Activated T-cell treated with anti-CD3 and anti-CD28 coated beads, Interleukin-2, amount 50 U/mL, for 4 hours (primary cell): ENCODE results near the gene NNAT. TPM values are rescaled to one million over a fixed set of nuclear protein-coding genes. Genes with fewer than 3 reads are reported as not detected.
"Not testable (repeated sequence)": the region's sequence is repeated elsewhere in the genome, so short reads cannot be mapped to it uniquely, and the experiment has no call there.

ENCODE experiments used
- ATAC-seq, 2 donors: fragments of 200-7000 bp; cut with Tn5 transposase; one replicate each; pipeline ENCODE4 v1.10.0; 2021
- DNase-seq: peaks from one replicate; pipeline ENCODE4 v3.0.0-alpha.2; 2020
- H3K27me3 Mint-ChIP-seq: one replicate; pipeline ENCODE4 v1.8.0; 2021; ENCODE audit warnings: low read depth, mixed read lengths
- H3K36me3 Mint-ChIP-seq: one replicate; pipeline ENCODE4 v1.8.0; 2022; ENCODE audit warnings: mixed read lengths; ENCODE audit not compliant: insufficient read depth
- H3K4me1 Mint-ChIP-seq: one replicate; pipeline ENCODE4 v1.8.0; 2021; ENCODE audit warnings: low read depth, mixed read lengths
- H3K4me3 Mint-ChIP-seq: one replicate; pipeline ENCODE4 v1.8.0; 2021; ENCODE audit warnings: mild to moderate bottlenecking, moderate library complexity, mixed read lengths
- H3K9me3 Mint-ChIP-seq: one replicate; pipeline ENCODE4 v1.8.0; 2021; ENCODE audit warnings: mixed read lengths
- total RNA-seq, 3 donors: library from RNA; stranded (reverse); gene quantifications; one replicate each; pipeline ENCODE4 v1.2.1, GENCODE V29; 2021

The NNAT gene
- total RNA-seq, 3 donors from 2014 or later, result 0.42 TPM; not detected in 2

- Mint-ChIP-seq H3K36me3 (no peaks in the 10 kb centered on the region), H3K4me3 (no peak overlapping the region)
These were observed 14.5 kb downstream of the NNAT start for GRCh38 chr20:37535443-37536132.

GRCh38 chr20:37537505-37537904 lies 16.5 kb downstream of the NNAT start:
- H3K4me1 Mint-ChIP-seq, result peaks cover 4% of the 10 kb centered on the region
- H3K4me3 Mint-ChIP-seq, result no peak overlapping the region
- DNase-seq, result no peak
- H3K36me3 Mint-ChIP-seq, result no peaks in the 10 kb centered on the region
- ATAC-seq, result no peak
- H3K27me3 Mint-ChIP-seq, result peaks cover 8% of the 10 kb centered on the region
- no peaks in the 10 kb centered on the region for H3K9me3 Mint-ChIP-seq

More at GRCh38 chr20:37535443-37536132, 14.5 kb downstream of the NNAT start:
- DNase-seq (no peak), ATAC-seq (no peak)
- Mint-ChIP-seq H3K9me3 (no peaks in the 10 kb centered on the region), H3K27me3 (peaks cover 8% of the 10 kb centered on the region), H3K4me1 (peaks cover 4% of the 10 kb centered on the region)

GRCh38 chr20:37538003-37538402 lies 17.0 kb downstream of the NNAT start:
- ATAC-seq (no peak), DNase-seq (no peak)
- H3K9me3 Mint-ChIP-seq, result no peaks in the 10 kb centered on the region
- no peak overlapping the region for H3K4me3 Mint-ChIP-seq
- H3K36me3 Mint-ChIP-seq, result no peaks in the 10 kb centered on the region
- H3K27me3 Mint-ChIP-seq, result peaks cover 8% of the 10 kb centered on the region
- H3K4me1 Mint-ChIP-seq, result peaks cover 4% of the 10 kb centered on the region

DNA sequence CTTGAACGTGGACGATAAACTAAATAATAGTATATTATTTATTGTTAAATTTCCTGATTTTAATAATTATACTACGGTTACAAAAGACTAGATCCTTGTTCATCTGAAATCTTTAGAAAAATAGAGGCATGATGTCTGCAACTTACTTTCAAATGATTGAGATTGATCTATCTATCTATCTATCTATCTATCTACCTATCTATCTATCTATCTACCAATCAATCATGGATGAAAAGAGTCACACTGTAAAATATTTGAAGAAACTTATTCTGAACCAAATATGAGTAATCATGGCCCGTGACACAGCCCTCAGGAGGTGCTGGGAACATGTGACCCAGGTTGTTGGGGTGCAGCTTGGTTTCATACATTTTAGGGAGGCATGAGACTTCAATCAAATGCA lies 18.4 kb downstream of the NNAT start:
- ATAC-seq (no peak), DNase-seq (no peak)
- H3K4me3 Mint-ChIP-seq, result no peak overlapping the region
- H3K9me3 Mint-ChIP-seq, result no peaks in the 10 kb centered on the region
- H3K27me3 Mint-ChIP-seq, result peaks cover 8% of the 10 kb centered on the region
- H3K4me1 Mint-ChIP-seq, result peaks cover 4% of the 10 kb centered on the region
- H3K36me3 Mint-ChIP-seq, result no peaks in the 10 kb centered on the region

DNA sequence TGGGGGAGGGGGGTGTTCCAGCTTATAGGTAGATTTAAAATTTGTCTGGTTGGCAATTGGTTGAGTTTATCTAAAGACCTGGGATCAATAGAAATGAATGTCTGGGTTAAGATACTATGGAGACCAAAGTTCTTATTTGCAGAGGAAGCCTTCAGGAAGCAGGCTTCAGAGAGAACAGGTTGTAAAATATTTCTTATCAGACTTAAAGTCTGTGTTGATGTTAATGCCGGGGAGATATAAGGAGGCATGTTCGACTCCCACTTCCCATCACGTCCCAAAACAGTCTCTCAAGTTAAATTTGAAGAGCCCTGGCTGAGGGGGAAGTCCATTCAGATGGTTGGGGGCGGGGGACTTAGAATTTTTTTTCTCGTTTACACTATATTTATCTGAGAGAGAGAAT lies 19.0 kb downstream of the NNAT start:
- DNase-seq, result no peak
- Mint-ChIP-seq H3K4me1 (no peaks in the 10 kb centered on the region), H3K9me3 (no peaks in the 10 kb centered on the region), H3K4me3 (no peak overlapping the region), H3K36me3 (no peaks in the 10 kb centered on the region), H3K27me3 (peaks cover 8% of the 10 kb centered on the region)
- ATAC-seq, result no peak

GRCh38 chr20:37540838-37541237 lies 19.8 kb downstream of the NNAT start:
- not testable (repeated sequence) for H3K36me3 Mint-ChIP-seq, ATAC-seq, H3K27me3 Mint-ChIP-seq, H3K9me3 Mint-ChIP-seq, H3K4me1 Mint-ChIP-seq, DNase-seq, H3K4me3 Mint-ChIP-seq

- Mint-ChIP-seq H3K36me3 (no peaks in the 10 kb centered on the region), H3K27me3 (peaks cover 8% of the 10 kb centered on the region), H3K4me1 (no peaks in the 10 kb centered on the region), H3K4me3 (no peak overlapping the region), H3K9me3 (no peaks in the 10 kb centered on the region)
- ATAC-seq, result no peak
- DNase-seq, result no peak
These were observed 20.3 kb downstream of the NNAT start for GRCh38 chr20:37541326-37541725.

DNA sequence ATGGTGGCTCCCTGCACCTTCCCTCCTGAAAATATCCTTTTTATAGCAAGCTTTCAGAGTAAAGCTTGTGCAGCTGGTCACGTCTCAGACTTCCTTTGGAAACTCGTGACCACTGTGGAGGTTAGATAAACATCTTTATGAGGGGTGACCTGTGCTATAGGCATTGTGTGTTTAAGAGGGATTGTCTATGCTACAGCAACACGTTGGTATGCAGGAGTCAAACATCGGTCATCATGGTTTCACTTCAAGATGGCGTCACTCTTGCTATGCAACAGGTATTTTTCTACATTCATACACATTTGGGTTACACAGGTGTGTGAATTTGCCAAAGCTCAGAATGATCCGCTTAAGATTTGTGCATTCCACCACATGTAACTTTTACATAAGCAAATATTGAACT lies 21.2 kb downstream of the NNAT start:
- Mint-ChIP-seq H3K4me3 (no peak overlapping the region), H3K9me3 (no peaks in the 10 kb centered on the region), H3K4me1 (no peaks in the 10 kb centered on the region), H3K27me3 (peaks cover 5% of the 10 kb centered on the region), H3K36me3 (no peaks in the 10 kb centered on the region)
- ATAC-seq (no peak), DNase-seq (no peak)

DNA sequence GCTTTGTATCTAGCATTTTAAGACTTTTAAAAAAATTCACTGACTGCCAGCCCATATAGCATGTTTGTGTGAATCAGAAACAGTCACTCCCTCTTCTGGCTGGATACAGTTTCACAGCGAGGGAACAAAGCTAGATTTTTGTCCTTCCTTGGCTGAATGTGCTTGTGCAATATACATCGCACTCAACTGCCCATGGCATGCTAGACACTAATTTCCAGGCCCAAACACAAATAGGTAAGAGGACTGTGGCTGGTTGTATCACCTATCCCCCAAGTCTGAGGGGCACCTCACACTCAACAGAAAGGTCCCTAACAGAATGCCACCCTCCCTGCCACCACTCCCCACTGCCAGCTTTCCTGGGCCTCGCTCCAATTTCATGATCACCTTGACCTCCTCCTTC lies 22.8 kb downstream of the NNAT start:
- no peaks in the 10 kb centered on the region for H3K4me1 Mint-ChIP-seq
- H3K9me3 Mint-ChIP-seq, result no peaks in the 10 kb centered on the region
- peaks cover 2% of the 10 kb centered on the region for H3K27me3 Mint-ChIP-seq
- no peaks in the 10 kb centered on the region for H3K36me3 Mint-ChIP-seq
- H3K4me3 Mint-ChIP-seq, result no peak overlapping the region
- DNase-seq, result no peak
- no peak for ATAC-seq

DNA sequence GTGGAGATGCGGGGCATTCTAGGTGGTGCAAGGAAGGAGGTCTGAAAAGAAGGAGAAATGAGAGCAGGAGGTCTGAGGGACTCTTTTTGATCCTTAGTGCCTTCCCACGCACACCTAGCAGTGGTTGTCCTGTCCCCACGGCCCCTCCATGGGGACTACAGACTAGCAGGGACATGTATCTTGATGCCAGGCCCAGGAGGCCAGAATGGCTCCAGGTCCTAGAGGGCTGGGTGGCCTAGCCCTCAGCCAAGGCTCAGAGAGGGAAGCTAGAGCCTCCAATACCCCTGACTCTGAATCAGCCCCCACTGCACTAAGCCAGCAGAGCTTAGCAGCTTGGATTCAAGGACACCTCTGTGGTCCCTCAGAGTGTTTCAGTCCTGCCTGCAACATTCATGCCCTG lies 23.3 kb downstream of the NNAT start:
- Mint-ChIP-seq H3K27me3 (peaks cover 2% of the 10 kb centered on the region), H3K4me1 (no peaks in the 10 kb centered on the region), H3K9me3 (no peaks in the 10 kb centered on the region), H3K36me3 (no peaks in the 10 kb centered on the region), H3K4me3 (no peak overlapping the region)
- no peak for ATAC-seq
- DNase-seq, result no peak

DNA sequence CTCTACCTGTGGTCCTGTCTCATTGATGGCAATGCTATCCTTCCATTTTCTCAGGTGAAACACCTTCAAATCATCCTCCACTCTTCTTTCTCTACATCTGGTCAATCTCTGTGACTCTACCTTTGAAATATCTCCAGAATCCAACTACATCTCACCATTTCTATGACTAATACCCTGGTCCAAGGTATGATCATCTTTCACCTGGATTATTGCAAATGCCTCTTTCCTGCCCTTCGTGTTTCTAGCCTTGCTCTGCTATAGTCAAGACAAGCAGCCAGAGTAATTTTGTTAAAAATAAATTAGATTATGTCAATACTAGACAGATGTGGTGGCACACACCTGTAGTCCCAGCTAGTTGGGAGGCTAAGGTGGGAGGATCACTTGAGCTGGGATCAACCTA lies 24.5 kb downstream of the NNAT start:
- Mint-ChIP-seq H3K4me1 (no peaks in the 10 kb centered on the region), H3K9me3 (no peaks in the 10 kb centered on the region)

DNA sequence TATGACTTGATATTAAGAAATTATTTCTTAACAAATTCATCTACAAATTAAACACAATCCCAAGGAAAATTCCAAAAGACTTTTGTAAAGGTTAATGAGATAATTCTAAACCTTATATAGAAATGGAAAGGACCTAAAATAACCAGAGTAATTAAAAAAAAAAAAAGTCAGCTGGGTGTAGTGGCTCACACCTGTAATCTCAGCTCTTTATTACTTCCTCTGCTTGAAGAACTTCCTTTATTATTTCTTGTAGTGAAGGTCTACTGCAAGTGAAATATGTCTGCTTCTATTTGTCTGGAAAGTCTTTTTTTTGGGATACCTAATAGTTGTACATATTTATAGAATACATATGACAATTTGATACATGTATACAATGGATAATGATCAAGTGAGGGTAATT lies 26.9 kb downstream of the NNAT start:
- peaks cover 8% of the 10 kb centered on the region for H3K4me1 Mint-ChIP-seq
- peaks cover 5% of the 10 kb centered on the region for H3K27me3 Mint-ChIP-seq
- H3K4me3 Mint-ChIP-seq, result no peak overlapping the region

More for the DNA sequence above, 24.5 kb downstream of the NNAT start:
- DNase-seq (no peak), ATAC-seq (no peak)
- no peaks in the 10 kb centered on the region for H3K36me3 Mint-ChIP-seq
- no peak overlapping the region for H3K4me3 Mint-ChIP-seq
- H3K27me3 Mint-ChIP-seq, result no peaks in the 10 kb centered on the region

DNA sequence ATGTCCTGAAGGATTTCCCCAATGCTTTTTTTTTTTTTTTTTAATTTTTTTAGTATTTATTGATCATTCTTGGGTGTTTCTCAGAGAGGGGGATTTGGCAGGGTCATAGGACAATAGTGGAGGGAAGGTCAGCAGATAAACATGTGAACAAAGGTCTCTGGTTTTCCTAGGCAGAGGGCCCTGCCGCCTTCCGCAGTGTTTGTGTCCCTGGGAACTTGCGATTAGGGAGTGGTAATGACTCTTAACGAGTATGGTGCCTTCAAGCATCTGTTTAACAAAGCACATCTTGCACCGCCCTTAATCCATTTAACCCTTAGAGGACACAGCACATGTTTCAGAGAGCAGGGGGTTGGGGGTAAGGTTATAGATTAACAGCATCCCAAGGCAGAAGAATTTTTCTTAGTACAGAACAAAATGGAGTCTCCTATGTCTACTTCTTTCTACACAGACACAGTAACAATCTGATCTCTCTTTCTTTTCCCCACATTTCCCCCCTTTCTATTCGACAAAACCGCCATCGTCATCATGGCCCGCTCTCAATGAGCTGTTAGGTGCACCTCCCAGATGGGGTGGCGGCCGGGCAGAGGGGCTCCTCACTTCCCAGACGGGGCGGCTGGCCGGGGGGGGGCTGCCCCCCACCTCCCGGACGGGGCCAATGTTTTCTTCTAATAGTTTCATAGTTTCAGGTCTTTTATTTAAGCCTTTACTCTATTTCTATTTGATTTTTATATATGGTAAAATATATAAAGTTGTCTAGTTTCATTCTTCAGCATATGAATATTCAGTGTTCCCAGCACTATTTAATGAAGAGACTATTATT lies 29.3 kb downstream of the NNAT start:
- H3K9me3 Mint-ChIP-seq, ATAC-seq, DNase-seq, H3K4me1 Mint-ChIP-seq, H3K36me3 Mint-ChIP-seq, H3K4me3 Mint-ChIP-seq: not testable (repeated sequence)
- peaks cover 11% of the 10 kb centered on the region for H3K27me3 Mint-ChIP-seq

More for the DNA sequence above, 26.9 kb downstream of the NNAT start:
- DNase-seq (no peak), ATAC-seq (no peak)
- H3K9me3 Mint-ChIP-seq, result no peaks in the 10 kb centered on the region
- H3K36me3 Mint-ChIP-seq, result no peaks in the 10 kb centered on the region

DNA sequence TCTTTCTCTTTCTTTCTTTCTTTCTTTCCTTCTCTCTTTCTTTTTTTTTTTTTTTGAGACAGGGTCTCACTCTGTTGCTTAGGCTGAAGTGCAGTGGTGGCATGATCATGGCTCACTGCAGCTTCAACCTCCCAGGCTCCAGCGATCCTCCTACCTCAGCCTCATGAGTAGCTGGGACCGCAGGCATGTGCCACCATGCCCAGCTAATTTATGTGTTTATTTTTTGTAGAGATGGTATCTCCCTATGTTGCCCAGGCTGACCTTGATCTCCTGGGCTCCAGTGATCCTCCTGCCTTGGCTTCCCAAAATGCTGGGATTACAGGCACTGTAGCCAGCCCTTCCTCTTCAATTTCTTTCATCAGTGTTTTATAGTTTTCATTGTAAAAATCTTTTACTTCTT lies 30.6 kb downstream of the NNAT start:
- H3K36me3 Mint-ChIP-seq, H3K4me1 Mint-ChIP-seq: not testable (repeated sequence)
- H3K27me3 Mint-ChIP-seq, result peaks cover 15% of the 10 kb centered on the region

GRCh38 chr20:37552415-37552814 lies 31.4 kb downstream of the NNAT start:
- no peaks in the 10 kb centered on the region for H3K36me3 Mint-ChIP-seq
- H3K4me1 Mint-ChIP-seq, result peaks cover 8% of the 10 kb centered on the region

More for the DNA sequence above, 30.6 kb downstream of the NNAT start:
- H3K9me3 Mint-ChIP-seq, H3K4me3 Mint-ChIP-seq, ATAC-seq, DNase-seq: not testable (repeated sequence)

More at GRCh38 chr20:37552415-37552814, 31.4 kb downstream of the NNAT start:
- H3K9me3 Mint-ChIP-seq, result no peaks in the 10 kb centered on the region
- H3K4me3 Mint-ChIP-seq, result no peak overlapping the region
- peaks cover 17% of the 10 kb centered on the region for H3K27me3 Mint-ChIP-seq
- ATAC-seq, result peak; percentile 60 to 70
- DNase-seq, result no peak
